ENCODE data around the gene TRIM63. TPM values are rescaled to one million over a fixed set of nuclear protein-coding genes. Genes with fewer than 3 reads are reported as not detected.

Gene TRIM63
- polyA plus RNA-seq, 1 of the 3 experiments (the other 2 are of a cell fraction), result not detected

GRCh38 chr1:26078286-26079177 is 11.1 kb upstream of the TRIM63 start:
- Histone ChIP-seq H3K27ac (ENCODE audit: low read depth in 2 of 2, low read length in 1 of 2) (no peak overlapping the region), H3K27me3 (ENCODE audit: insufficient read depth) (peaks cover 5% of the 10 kb centered on the region), H3K9ac (no peak overlapping the region), H3K36me3 (replicated peaks in 1 of 2; ENCODE audit: control insufficient read depth in 1 of 2, insufficient read depth in 2 of 2, low read length in 1 of 2) (no peaks in the 10 kb centered on the region), H3K4me2 (no peak overlapping the region), H4K20me1 (ENCODE audit: insufficient read depth) (no peaks in the 10 kb centered on the region), H3K9me3 (no peaks in the 10 kb centered on the region), H2AFZ (ENCODE audit: low read depth) (no peak overlapping the region), H3F3A (replicated peaks; ENCODE audit: insufficient read depth) (no peaks in the 10 kb centered on the region), H3K9me2 (no peaks in the 10 kb centered on the region), H3K4me1 (ENCODE audit: control insufficient read depth in 1 of 2, insufficient read depth in 2 of 2, low read depth in 1 of 2, low read length in 1 of 2) (no peaks in the 10 kb centered on the region), H3K79me2 (ENCODE audit: insufficient read depth) (no peaks in the 10 kb centered on the region), H3K4me3 (ENCODE audit: low read depth in 2 of 2, low read length in 1 of 2) (no peak overlapping the region)
- DNase-seq, result no peak
- TF ChIP-seq MAX (IDR thresholded peaks at IDR 0.05; ENCODE audit: low read depth) (no peak), CTCF (IDR thresholded peaks at IDR 0.05) (no peak), NRF1 (IDR thresholded peaks at IDR 0.05; ENCODE audit: low read depth, low read length) (no peak), GABPA (IDR thresholded peaks at IDR 0.05; ENCODE audit: low read depth) (no peak), USF2 (IDR thresholded peaks at IDR 0.05; ENCODE audit: borderline replicate concordance, low read depth, low read length) (no peak), EP300 (IDR thresholded peaks at IDR 0.05; ENCODE audit: borderline replicate concordance in 1 of 2, low read depth in 1 of 2, low read length in 1 of 2) (no peak), FOXM1 (IDR thresholded peaks at IDR 0.05; ENCODE audit: low read depth) (no peak), RCOR1 (IDR thresholded peaks at IDR 0.05; ENCODE audit: low read length) (no peak)
- ChIA-PET CTCF (interaction anchor here (0.6 to 1.3 kb wide), 5 partner anchors 20 to 243 kb away, joined by 3 read pairs; no protein-coding TSS in a partner anchor), POLR2A (interaction anchor here (0.7 kb wide), 1 partner anchor 9 kb away, joined by 3 read pairs; no protein-coding TSS in a partner anchor)
- WGBS (ENCODE audit: low lambda C conversion rate), result 87% methylated on average over 8 of the region's 8 CpGs

GRCh38 chr1:26077524-26077923 is 10.1 kb upstream of the TRIM63 start:
- Histone ChIP-seq H3K27me3 (ENCODE audit: insufficient read depth) (peaks cover 15% of the 10 kb centered on the region), H3K9me2 (no peaks in the 10 kb centered on the region), H4K20me1 (ENCODE audit: insufficient read depth) (no peaks in the 10 kb centered on the region), H3K79me2 (ENCODE audit: insufficient read depth) (no peaks in the 10 kb centered on the region), H3K9ac (no peak overlapping the region), H3K4me2 (no peak overlapping the region), H3K4me1 (ENCODE audit: control insufficient read depth in 1 of 2, insufficient read depth in 2 of 2, low read depth in 1 of 2, low read length in 1 of 2) (no peaks in the 10 kb centered on the region; a peak in 1 of 4 replicates), H3K36me3 (replicated peaks in 1 of 2; ENCODE audit: control insufficient read depth in 1 of 2, insufficient read depth in 2 of 2, low read length in 1 of 2) (no peaks in the 10 kb centered on the region), H3F3A (replicated peaks; ENCODE audit: insufficient read depth) (no peaks in the 10 kb centered on the region), H3K27ac (ENCODE audit: low read depth in 2 of 2, low read length in 1 of 2) (no peak overlapping the region), H3K9me3 (no peaks in the 10 kb centered on the region), H2AFZ (ENCODE audit: low read depth) (no peak overlapping the region), H3K4me3 (ENCODE audit: low read depth in 2 of 2, low read length in 1 of 2) (no peak overlapping the region)
- ChIA-PET POLR2A (interaction anchor here (0.7 kb wide), 1 partner anchor 10 kb away, joined by 3 read pairs; no protein-coding TSS in a partner anchor), CTCF (no interaction called here)
- TF ChIP-seq RAD21 (IDR thresholded peaks at IDR 0.05; ENCODE audit: low read length), result no peak
- TF ChIP-seq USF2 (IDR thresholded peaks at IDR 0.05; ENCODE audit: borderline replicate concordance, low read depth, low read length), result no peak
- no peak for TF ChIP-seq GABPA (IDR thresholded peaks at IDR 0.05; ENCODE audit: low read depth)
- TF ChIP-seq IRF3 (IDR thresholded peaks at IDR 0.05; ENCODE audit: low read depth, low read length), result no peak
- no peak for DNase-seq
- 78% methylated on average over 1 of the region's 1 CpG for WGBS (ENCODE audit: low lambda C conversion rate)

All from SK-N-SH (cell line).